Smooth muscle cell (in vitro differentiated cells): ENCODE measurements around the gene ERN1. TPM values are rescaled to one million over a fixed set of nuclear protein-coding genes. Genes with fewer than 3 reads are reported as not detected.

Experiments used
- DNase-seq: peaks from one replicate; lab custom pipeline; 2025; ENCODE audit not compliant: unreplicated experiment; lab: John Stamatoyannopoulos, UW
- H2AFZ ChIP-seq: fragments of 200-600 bp; sonication (generic); 2 replicates; pipeline ENCODE4 v1.6.0; 2016; ENCODE audit warnings: antibody characterized with exemption, low read depth, mild to moderate bottlenecking
- H3F3A ChIP-seq: fragments of 200-600 bp; sonication (generic); 2 replicates; pipeline ENCODE4 v1.6.0; 2017; ENCODE audit warnings: antibody characterized with exemption, low read depth
- H3K27ac ChIP-seq: fragments of 200-600 bp; sonication (generic); 2 replicates; pipeline ENCODE4 v1.5.1; 2016; ENCODE audit warnings: low read depth, mild to moderate bottlenecking
- H3K27me3 ChIP-seq: fragments of 200-600 bp; sonication (generic); 2 replicates; pipeline ENCODE4 v1.6.1; 2016; ENCODE audit warnings: low read depth, mild to moderate bottlenecking
- H3K36me3 ChIP-seq: fragments of 200-600 bp; sonication (generic); 2 replicates; pipeline ENCODE4 v1.5.1; 2016; ENCODE audit warnings: low read depth
- H3K4me1 ChIP-seq: fragments of 200-600 bp; sonication (generic); 2 replicates; pipeline ENCODE4 v1.5.1; 2016; ENCODE audit warnings: low read depth
- H3K4me2 ChIP-seq: fragments of 200-600 bp; sonication (generic); 2 replicates; pipeline ENCODE4 v1.6.0; 2016; ENCODE audit warnings: mild to moderate bottlenecking
- H3K4me3 ChIP-seq: fragments of 200-600 bp; sonication (generic); 2 replicates; pipeline ENCODE4 v1.5.1; 2016; ENCODE audit warnings: mild to moderate bottlenecking
- H3K79me2 ChIP-seq: fragments of 200-600 bp; sonication (generic); 2 replicates; pipeline ENCODE4 v1.6.0; 2016; ENCODE audit warnings: low read depth, mild to moderate bottlenecking
- H3K9ac ChIP-seq: fragments of 200-600 bp; sonication (generic); 2 replicates; pipeline ENCODE4 v1.6.0; 2016; ENCODE audit warnings: low read depth
- H3K9me3 ChIP-seq: fragments of 200-600 bp; sonication (generic); replicated peaks from 2 replicates; pipeline ENCODE4 v1.5.1; 2016; ENCODE audit warnings: low read depth
- H4K20me1 ChIP-seq: fragments of 200-600 bp; sonication (generic); 2 replicates; pipeline ENCODE4 v1.6.0; 2016; ENCODE audit warnings: low read depth
- CTCF ChIP-seq: fragments of 200-600 bp; sonication (generic); IDR thresholded peaks from 2 replicates; pipeline ENCODE4 v1.5.1; 2017; ENCODE audit warnings: borderline replicate concordance, mild to moderate bottlenecking, antibody characterized with exemption; ENCODE audit not compliant: insufficient read depth, poor library complexity, severe bottlenecking
- WGBS: methylation state at CpG from one replicate; pipeline ENCODE4 v1.1.7; 2016; ENCODE audit warnings: low lambda C conversion rate; 5-methylcytosine and 5-hydroxymethylcytosine counted together
- polyA plus RNA-seq: library from polyadenylated mRNA; unstranded; fragments of >200 nt; fragmentation: Nextera tagmentation; extraction: Ambion mirVana; gene quantifications from 2 replicates; pipeline ENCODE4 v1.2.1, GENCODE V29; 2016
- total RNA-seq: library from RNA; depleted of rRNA; stranded (reverse); fragments of >200 nt; gene quantifications from 2 replicates; pipeline ENCODE4 v1.2.3, GENCODE V29; 2014

Gene ERN1
- total and polyA plus RNA-seq, 2 experiments from 2014 or later: 8.6 to 9.0 TPM

DNA sequence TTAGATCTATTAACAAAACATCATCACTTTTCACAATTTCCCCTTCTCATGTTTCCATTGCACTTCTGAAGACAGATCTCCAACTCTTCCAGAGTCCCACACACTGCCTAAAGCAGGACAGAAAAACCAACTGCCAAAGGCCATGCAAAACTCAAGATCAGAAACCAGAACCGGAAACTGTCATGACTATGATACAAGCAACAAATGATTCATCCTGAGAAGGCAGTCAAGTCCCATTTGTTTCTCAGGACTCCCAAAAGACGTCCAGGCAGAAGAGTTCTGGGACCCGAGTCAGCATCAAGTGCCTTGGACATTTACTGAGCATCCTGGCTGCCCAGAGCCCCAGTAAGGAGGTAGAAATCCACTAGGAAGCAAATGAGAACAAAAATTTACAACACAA is 38.8 kb downstream of the ERN1 start:
- Histone ChIP-seq H3K4me1 (no peaks in the 10 kb centered on the region), H3K27ac (no peak overlapping the region), H3K79me2 (peaks cover 9% of the 10 kb centered on the region), H3K4me3 (no peak overlapping the region), H2AFZ (no peak overlapping the region), H3K36me3 (no peaks in the 10 kb centered on the region), H3K9ac (no peak overlapping the region), H3K9me3 (no peaks in the 10 kb centered on the region), H3K4me2 (no peak overlapping the region), H4K20me1 (peaks cover 4% of the 10 kb centered on the region), H3F3A (peaks cover 4% of the 10 kb centered on the region), H3K27me3 (no peaks in the 10 kb centered on the region)
- no peak for DNase-seq
- WGBS: 79% methylated on average over 3 of the region's 3 CpGs
- no peak for TF ChIP-seq CTCF

DNA sequence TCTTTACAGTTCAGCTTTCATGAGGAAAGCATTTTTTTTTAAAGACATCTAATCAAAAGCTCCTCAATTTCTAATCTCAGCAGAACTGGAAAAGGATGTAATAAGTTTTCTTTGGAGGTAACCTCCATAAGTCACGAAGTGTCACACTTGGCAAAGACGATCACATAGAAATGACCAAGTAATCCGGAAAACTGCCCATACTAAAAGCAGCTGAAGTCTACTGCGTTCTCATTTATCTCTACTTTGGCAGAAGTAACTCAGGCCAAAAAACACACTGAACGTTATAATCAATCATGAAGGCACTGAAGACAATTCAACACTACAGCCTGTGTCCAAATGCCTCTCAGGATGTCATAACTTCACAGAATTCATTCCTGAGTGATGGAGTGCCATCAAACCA is 39.8 kb downstream of the ERN1 start:
- Histone ChIP-seq H3K4me3 (no peak overlapping the region), H3K27ac (no peak overlapping the region), H3K36me3 (no peaks in the 10 kb centered on the region), H3K79me2 (peaks cover 9% of the 10 kb centered on the region), H3K9me3 (no peaks in the 10 kb centered on the region), H3K9ac (no peak overlapping the region), H3K4me1 (no peaks in the 10 kb centered on the region), H3K4me2 (no peak overlapping the region), H3F3A (peaks cover 4% of the 10 kb centered on the region), H3K27me3 (no peaks in the 10 kb centered on the region), H2AFZ (no peak overlapping the region), H4K20me1 (peaks cover 4% of the 10 kb centered on the region)
- TF ChIP-seq CTCF: no peak
- DNase-seq: no peak
- 96% methylated on average over 5 of the region's 5 CpGs for WGBS

- Histone ChIP-seq H3K27ac (no peak overlapping the region), H3K27me3 (no peaks in the 10 kb centered on the region), H3F3A (no peaks in the 10 kb centered on the region), H3K4me3 (no peak overlapping the region), H3K9ac (no peak overlapping the region), H2AFZ (no peak overlapping the region), H3K9me3 (no peaks in the 10 kb centered on the region), H3K4me1 (peaks cover 5% of the 10 kb centered on the region), H3K79me2 (peaks cover 9% of the 10 kb centered on the region), H3K4me2 (no peak overlapping the region), H3K36me3 (no peaks in the 10 kb centered on the region), H4K20me1 (peaks cover 12% of the 10 kb centered on the region)
- no peak for TF ChIP-seq CTCF
- DNase-seq: no peak
- WGBS: 87% methylated on average over 4 of the region's 4 CpGs
Observed at GRCh38 chr17:64087252-64088005, 42.5 kb downstream of the ERN1 start.

DNA sequence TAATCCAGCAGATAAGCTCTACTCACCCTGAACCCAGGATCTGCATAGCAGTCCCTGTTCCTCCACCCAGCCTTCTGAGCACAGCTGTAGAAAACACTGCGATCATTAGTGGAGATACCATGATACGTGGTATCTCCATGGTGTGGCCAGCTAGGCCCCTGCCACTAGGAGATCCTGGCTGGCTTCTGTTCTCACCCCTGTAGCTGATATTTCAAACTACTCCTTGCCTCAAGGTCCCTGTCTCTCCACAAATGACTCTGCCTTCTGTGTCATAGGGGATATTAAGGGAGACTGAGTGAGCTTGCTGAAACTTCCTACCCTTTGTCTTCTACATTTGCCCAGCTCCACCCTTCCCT is 44.3 kb downstream of the ERN1 start:
- H3K27ac ChIP-seq: no peak overlapping the region
- H3K4me2 ChIP-seq: no peak overlapping the region

More for the DNA sequence above, 44.3 kb downstream of the ERN1 start:
- H3K36me3 ChIP-seq: no peaks in the 10 kb centered on the region
- H3K27me3 ChIP-seq: no peaks in the 10 kb centered on the region
- TF ChIP-seq CTCF: no peak
- no peak for DNase-seq
- no peaks in the 10 kb centered on the region for H3K9me3 ChIP-seq
- H3K4me1 ChIP-seq: peaks cover 10% of the 10 kb centered on the region
- peaks cover 20% of the 10 kb centered on the region for H4K20me1 ChIP-seq
- 89% methylated on average over 2 of the region's 2 CpGs for WGBS
- H2AFZ ChIP-seq: no peak overlapping the region
- peaks cover 9% of the 10 kb centered on the region for H3K79me2 ChIP-seq
- no peak overlapping the region for H3K4me3 ChIP-seq
- H3K9ac ChIP-seq: no peak overlapping the region
- H3F3A ChIP-seq: no peaks in the 10 kb centered on the region
